Endothelial cell of umbilical vein (primary cell): ENCODE results near the gene C13orf46. TPM values are rescaled to one million over a fixed set of nuclear protein-coding genes. Genes with fewer than 3 reads are reported as not detected.

ENCODE experiments used
- BruUV-seq: library from RNA; stranded (reverse); fragments of 400-500 nt; replicated peaks from 2 replicates; lab custom pipeline; 2021; lab: Mats Ljungman, UMichigan
- CTCF ChIA-PET: fragments of 300-600, 350-600 bp; sonication (Branson Sonifier 250); formaldehyde crosslinking; loops from one replicate; lab custom pipeline; 2021; ENCODE audit warnings: antibody characterized with exemption, inconsistent platforms; lab: Charles Lee
- POLR2A ChIA-PET: fragments of 300-600, 350-600 bp; sonication (Branson Sonifier 250); formaldehyde crosslinking; loops from one replicate; lab custom pipeline; 2021; ENCODE audit warnings: antibody characterized with exemption, inconsistent platforms; lab: Charles Lee
- DNase-seq: peaks from one replicate; pipeline ENCODE4 v3.0.0-alpha.2; 2011; ENCODE audit warnings: low read depth, low spot score
- FAIRE-seq: peaks from 2 replicates; lab custom pipeline; 2011; peaks lifted over from hg19 to GRCh38; lab: Jason Lieb, UNC
- H2AFZ ChIP-seq: 2 replicates; pipeline ENCODE4 v1.6.0; 2012; ENCODE audit warnings: low read depth, low read length, control low read depth, inconsistent platforms
- H3K27ac ChIP-seq: 2 replicates; pipeline ENCODE4 v1.5.1; 2011; ENCODE audit warnings: low read depth, mild to moderate bottlenecking, control low read depth, low read length, moderate library complexity; ENCODE audit not compliant: insufficient read depth
- H3K27me3 ChIP-seq, 2 experiments: 2 replicates each; pipeline versions ENCODE4 v1.6.0 to v1.6.1; 2011; ENCODE audit warnings: low read length in 2 of 2, mixed read lengths in 1 of 2; ENCODE audit not compliant: control insufficient read depth in 2 of 2, insufficient read depth in 2 of 2
- H3K36me3 ChIP-seq, 2 experiments: 2 replicates in 1 of 2; 3 replicates in 1 of 2; pipeline ENCODE4 v1.5.1; 2011; ENCODE audit warnings: low read length in 2 of 2, mild to moderate bottlenecking in 1 of 2, moderate library complexity in 1 of 2; ENCODE audit not compliant: control insufficient read depth in 2 of 2, insufficient read depth in 2 of 2; ENCODE audit errors: extremely low read depth in 1 of 2
- H3K4me1 ChIP-seq: 3 replicates; pipeline ENCODE4 v1.5.1; 2011; ENCODE audit warnings: mild to moderate bottlenecking, low read length; ENCODE audit not compliant: control insufficient read depth, insufficient read depth; ENCODE audit errors: extremely low read depth
- H3K4me2 ChIP-seq: 2 replicates; pipeline ENCODE4 v1.6.1; 2011; ENCODE audit warnings: low read length, control low read depth, mixed read lengths; ENCODE audit not compliant: insufficient read depth
- H3K4me3 ChIP-seq, 3 experiments: fragments of 200-600 bp in 1 of 3; sonication (generic), shearing (Covaris generic) in 1 of 3; replicated peaks in 1 of 3; 2 replicates each; pipeline ENCODE4 v1.5.1; 2011 to 2016; ENCODE audit warnings: control low read depth in 3 of 3, low read length in 3 of 3, mild to moderate bottlenecking in 2 of 3, inconsistent platforms in 1 of 3, low read depth in 1 of 3, moderate library complexity in 1 of 3; ENCODE audit not compliant: insufficient read depth in 1 of 3
- H3K79me2 ChIP-seq: 2 replicates; pipeline ENCODE4 v1.6.0; 2012; ENCODE audit warnings: low read length, inconsistent platforms; ENCODE audit not compliant: control insufficient read depth, insufficient read depth
- H3K9ac ChIP-seq: replicated peaks from 2 replicates; pipeline ENCODE3; 2011; ENCODE audit warnings: low read length, control low read depth; ENCODE audit not compliant: insufficient read depth; ENCODE audit errors: extremely low read depth
- H3K9me1 ChIP-seq: replicated peaks from 3 replicates; pipeline ENCODE4 v1.6.0; 2011; ENCODE audit warnings: mild to moderate bottlenecking, low read length; ENCODE audit not compliant: control insufficient read depth, insufficient read depth; ENCODE audit errors: extremely low read depth
- H3K9me3 ChIP-seq: replicated peaks from 2 replicates; pipeline ENCODE4 v1.5.1; 2012; ENCODE audit warnings: low read length, inconsistent platforms; ENCODE audit not compliant: control insufficient read depth, insufficient read depth
- H4K20me1 ChIP-seq: replicated peaks from 2 replicates; pipeline ENCODE3; 2011; ENCODE audit warnings: mild to moderate bottlenecking, low read length; ENCODE audit not compliant: control insufficient read depth, insufficient read depth; ENCODE audit errors: extremely low read depth
- CTCF ChIP-seq, 2 donors: IDR thresholded peaks; 1 replicate in 1 of 2; 2 replicates in 1 of 2; pipeline ENCODE4 v1.5.1; 2011; ENCODE audit warnings: low read length in 2 of 2, mild to moderate bottlenecking in 2 of 2, moderate library complexity in 2 of 2, control low read depth in 1 of 2, inconsistent platforms in 1 of 2, low read depth in 1 of 2; ENCODE audit not compliant: insufficient read depth in 1 of 2; ENCODE audit errors: extremely low read depth in 1 of 2
- EZH2 ChIP-seq: IDR thresholded peaks from 2 replicates; pipeline ENCODE4 v1.6.1; 2012; ENCODE audit warnings: borderline replicate concordance, low read depth, mild to moderate bottlenecking, moderate library complexity, low read length, inconsistent platforms; ENCODE audit not compliant: severe bottlenecking
- FOS ChIP-seq: IDR thresholded peaks from 2 replicates; pipeline ENCODE4 v1.6.1; 2011; ENCODE audit warnings: mild to moderate bottlenecking, low read length, moderate library complexity, borderline replicate concordance; ENCODE audit not compliant: insufficient read depth
- GATA2 ChIP-seq: IDR thresholded peaks from 2 replicates; pipeline ENCODE4 v1.7.0; 2011; ENCODE audit warnings: low read depth, mild to moderate bottlenecking, moderate library complexity, mixed read lengths, low read length; ENCODE audit not compliant: insufficient read length, insufficient read depth
- JUN ChIP-seq: IDR thresholded peaks from 2 replicates; pipeline ENCODE4 v1.6.1; 2011; ENCODE audit warnings: borderline replicate concordance, low read depth; ENCODE audit not compliant: insufficient read length, insufficient read depth
- MAX ChIP-seq: IDR thresholded peaks from 2 replicates; pipeline ENCODE4 v1.6.1; 2011; ENCODE audit not compliant: insufficient read depth, insufficient read length
- MYC ChIP-seq: IDR thresholded peaks from one replicate; pipeline ENCODE4 v1.6.1; 2011; ENCODE audit warnings: mild to moderate bottlenecking, low read depth, low read length
- POLR2A ChIP-seq: IDR thresholded peaks from 2 replicates; pipeline ENCODE4 v1.6.1; 2012; ENCODE audit warnings: low read depth, mild to moderate bottlenecking, control low read depth, low read length
- POLR2AphosphoS5 ChIP-seq: IDR thresholded peaks from 2 replicates; pipeline ENCODE4 v1.6.1; 2012; ENCODE audit warnings: low read depth, mild to moderate bottlenecking, control low read depth, low read length, moderate library complexity; ENCODE audit not compliant: insufficient read depth
- dilution Hi-C: fragments of 300-500 bp; cut with MboI; formaldehyde crosslinking; loops from one replicate; pipeline ENCODE4 v1.15.0; 2019; ENCODE audit warnings: low sequenced_read_pairs; ENCODE audit not compliant: extremely low pct_ligation_motif_present
- intact Hi-C: fragments of 100-400 bp; cut with micrococcal nuclease; formaldehyde crosslinking; loops from one replicate; pipeline ENCODE4 v1.10.0; 2022
- polyA plus RNA-seq, 4 experiments: library from polyadenylated mRNA; depleted of rRNA in 3 of 4; stranded (reverse) in 3 of 4; unstranded in 1 of 4; fragments of >200 nt; gene quantifications; 2 replicates each; pipeline versions ENCODE4 v1.2.1 to v1.2.3, GENCODE V29; 2011 to 2012; ENCODE audit warnings: missing spikeins in 1 of 4
- total RNA-seq: library from RNA; stranded (reverse); gene quantifications from 2 replicates; pipeline ENCODE4 v1.2.3, GENCODE V29; 2021

The C13orf46 gene
- total and polyA plus RNA-seq, 2 donors (not counting 3 experiments of a cell fraction or from before 2014, with no cell fraction given), result 1.3 to 1.7 TPM

- no peaks in the 10 kb centered on the region for H4K20me1 ChIP-seq
- H3K9me3 ChIP-seq, result no peaks in the 10 kb centered on the region
- intact Hi-C loops, result no loop called here
- peaks cover 0 to 3% of the 10 kb centered on the region in 2 experiments for H3K27me3 ChIP-seq
- H3K4me1 ChIP-seq, result no peaks in the 10 kb centered on the region
- BruUV-seq, result no TSS peak
- H3K4me3 ChIP-seq, result no peak overlapping the region
- H3K4me2 ChIP-seq, result no peak overlapping the region
- H2AFZ ChIP-seq, result no peak overlapping the region
- CTCF ChIA-PET, result interaction anchor here (1.2 kb wide), 1 partner anchor 37 kb away, joined by 3 read pairs; no protein-coding TSS in a partner anchor
- no peaks in the 10 kb centered on the region for H3K79me2 ChIP-seq
- dilution Hi-C loops, result no loop called here
- TF ChIP-seq MAX (no peak), EZH2 (no peak), GATA2 (no peak), MYC (no peak), CTCF (IDR thresholded peaks at IDR 0.05; ENCODE audit: extremely low read depth in 1 of 2, insufficient read depth in 1 of 2, low read depth in 1 of 2, low read length in 2 of 2) (no peak), POLR2AphosphoS5 (no peak), JUN (no peak), FOS (no peak), POLR2A (no peak)
- H3K9me1 ChIP-seq, result no peaks in the 10 kb centered on the region
- H3K9ac ChIP-seq, result no peak overlapping the region
- FAIRE-seq, result no peak
- no peak for DNase-seq
- POLR2A ChIA-PET, result no interaction called here
- no peaks in the 10 kb centered on the region for H3K36me3 ChIP-seq
- no peak overlapping the region for H3K27ac ChIP-seq
These were observed 32.2 kb downstream of the C13orf46 start for GRCh38 chr13:113941571-113942191.
